ENCODE data around the gene PRICKLE1. TPM values are rescaled to one million over a fixed set of nuclear protein-coding genes. Genes with fewer than 3 reads are reported as not detected.

The PRICKLE1 gene
- total and polyA plus RNA-seq, 2 donors (not counting 1 experiment from before 2014, with no cell fraction given): 6.3 to 21.6 TPM

GRCh38 chr12:42440608-42441007 is 148.9 kb downstream of the PRICKLE1 start:
- Histone ChIP-seq H3K27me3 (replicated peaks in 1 of 4; ENCODE audit: control extremely low read depth in 1 of 4, control insufficient read depth in 3 of 4, insufficient read depth in 4 of 4, low read length in 3 of 4) (no peaks in the 10 kb centered on the region), H3K27ac (ENCODE audit: low read length in 2 of 2) (no peak overlapping the region), H3K4me2 (replicated peaks; ENCODE audit: low read depth, low read length, poor library complexity, severe bottlenecking) (no peak overlapping the region), H3K4me1 (ENCODE audit: control insufficient read depth in 2 of 2, insufficient read depth in 2 of 2, low read length in 2 of 2) (no peaks in the 10 kb centered on the region), H3K4me3 (ENCODE audit: control extremely low read depth in 1 of 5, extremely low read depth in 1 of 5, insufficient read depth in 1 of 5, low read depth in 2 of 5, low read length in 4 of 5) (no peak overlapping the region), H2AFZ (ENCODE audit: insufficient read depth, low read depth, low read length, poor library complexity, severe bottlenecking) (no peak overlapping the region), H3K9ac (ENCODE audit: low read length) (no peak overlapping the region), H3K36me3 (replicated peaks in 1 of 2; ENCODE audit: control extremely low read depth in 1 of 2, control insufficient read depth in 1 of 2, extremely low read depth in 1 of 2, insufficient read depth in 2 of 2, low read length in 1 of 2) (peaks cover 2 to 33% of the 10 kb centered on the region in 2 experiments), H3K79me2 (ENCODE audit: control insufficient read depth, insufficient read depth, low read length) (no peaks in the 10 kb centered on the region), H3K9me3 (ENCODE audit: control extremely low read depth in 1 of 3, control insufficient read depth in 2 of 3, insufficient read depth in 1 of 3, low read length in 2 of 3) (peaks cover 0 to 10% (median 0%) of the 10 kb centered on the region in 3 donors), H4K20me1 (ENCODE audit: control insufficient read depth, insufficient read depth, low read length, poor library complexity, severe bottlenecking) (no peaks in the 10 kb centered on the region)
- ChIA-PET POLR2A (no interaction called here), CTCF (no interaction called here)
- no peak for DNase-seq
- Mint-ChIP-seq H3K9me3 (ENCODE audit: insufficient read depth) (peaks cover 8% of the 10 kb centered on the region), H3K4me3 (no peak overlapping the region), H3K27ac (no peak overlapping the region), H3K27me3 (no peaks in the 10 kb centered on the region), H3K4me1 (peaks cover 4% of the 10 kb centered on the region)
- TF ChIP-seq CTCF (IDR thresholded peaks at IDR 0.05) (no peak), EZH2 (IDR thresholded peaks at IDR 0.05; ENCODE audit: borderline replicate concordance, insufficient read depth, low read depth, low read length, poor library complexity, severe bottlenecking) (no peak)
- 87% methylated on average over 5 of the region's 11 CpGs for WGBS (ENCODE audit: insufficient coverage)
- ATAC-seq (ENCODE audit: low read depth): no peak
- intact Hi-C loops (cut with micrococcal nuclease): no loop called here

DNA sequence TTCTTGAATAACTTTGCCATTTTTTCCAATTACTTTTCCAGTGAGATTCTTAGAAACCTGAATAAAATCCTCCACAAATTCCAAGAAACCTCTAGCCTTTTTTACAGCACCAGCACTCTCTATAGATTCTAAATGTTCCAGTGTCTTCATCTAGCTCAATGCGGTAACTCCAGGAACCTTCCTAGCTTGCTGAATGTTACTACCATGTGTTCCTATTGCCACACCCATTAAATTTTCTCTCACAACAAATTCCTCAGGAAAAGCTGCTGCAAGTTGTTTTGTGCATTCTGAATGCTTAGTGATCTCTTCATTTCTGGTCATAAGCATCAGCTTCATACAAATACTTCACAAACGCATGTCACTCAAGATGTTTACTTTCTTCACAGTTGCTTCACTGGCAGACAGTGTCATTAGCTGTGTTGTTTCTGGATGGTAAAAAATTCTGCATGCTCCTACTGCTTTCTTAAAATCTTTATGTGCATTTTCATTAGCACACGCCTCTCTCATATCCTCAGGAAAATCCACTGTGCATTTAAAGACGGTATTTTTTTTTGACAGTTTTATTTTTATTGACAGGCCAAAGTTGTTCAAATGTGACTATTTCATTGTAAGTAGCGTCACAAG is 156.9 kb downstream of the PRICKLE1 start:
- Histone ChIP-seq H3K79me2 (ENCODE audit: control insufficient read depth, insufficient read depth, low read length) (no peaks in the 10 kb centered on the region), H3K27ac (ENCODE audit: low read length in 2 of 2) (no peak overlapping the region), H3K4me1 (ENCODE audit: control insufficient read depth in 2 of 2, insufficient read depth in 2 of 2, low read length in 2 of 2) (no peaks in the 10 kb centered on the region), H3K27me3 (replicated peaks in 1 of 4; ENCODE audit: control extremely low read depth in 1 of 4, control insufficient read depth in 3 of 4, insufficient read depth in 4 of 4, low read length in 3 of 4) (no peaks in the 10 kb centered on the region), H3K36me3 (replicated peaks in 1 of 2; ENCODE audit: control extremely low read depth in 1 of 2, control insufficient read depth in 1 of 2, extremely low read depth in 1 of 2, insufficient read depth in 2 of 2, low read length in 1 of 2) (peaks cover 0 to 8% of the 10 kb centered on the region in 2 experiments), H3K4me3 (ENCODE audit: control extremely low read depth in 1 of 5, extremely low read depth in 1 of 5, insufficient read depth in 1 of 5, low read depth in 2 of 5, low read length in 4 of 5) (no peak overlapping the region), H3K4me2 (replicated peaks; ENCODE audit: low read depth, low read length, poor library complexity, severe bottlenecking) (no peak overlapping the region), H3K9ac (ENCODE audit: low read length) (no peak overlapping the region), H4K20me1 (ENCODE audit: control insufficient read depth, insufficient read depth, low read length, poor library complexity, severe bottlenecking) (no peaks in the 10 kb centered on the region), H2AFZ (ENCODE audit: insufficient read depth, low read depth, low read length, poor library complexity, severe bottlenecking) (no peak overlapping the region), H3K9me3 (ENCODE audit: control extremely low read depth in 1 of 3, control insufficient read depth in 2 of 3, insufficient read depth in 1 of 3, low read length in 2 of 3) (no peaks in the 10 kb centered on the region)
- no peak overlapping the region for H3K4me3 Mint-ChIP-seq
- ChIA-PET POLR2A (no interaction called here), CTCF (interaction anchor here (1.4 kb wide), 1 partner anchor 137 kb away, joined by 3 read pairs; no protein-coding TSS in a partner anchor)
- intact Hi-C loops (cut with micrococcal nuclease): no loop called here
- H3K9me3 Mint-ChIP-seq (ENCODE audit: insufficient read depth): no peaks in the 10 kb centered on the region
- no peak for TF ChIP-seq EZH2 (IDR thresholded peaks at IDR 0.05; ENCODE audit: borderline replicate concordance, insufficient read depth, low read depth, low read length, poor library complexity, severe bottlenecking)
- no peak for TF ChIP-seq CTCF (IDR thresholded peaks at IDR 0.05)
- H3K27me3 Mint-ChIP-seq: no peaks in the 10 kb centered on the region
- DNase-seq (no peak), ATAC-seq (ENCODE audit: low read depth) (no peak)
- H3K27ac Mint-ChIP-seq: no peak overlapping the region
- peaks cover 4% of the 10 kb centered on the region for H3K4me1 Mint-ChIP-seq
- WGBS (ENCODE audit: insufficient coverage): 100% methylated on average over 1 of the region's 5 CpGs
